Measurements from ENCODE around the gene ADAMTS16. TPM values are rescaled to one million over a fixed set of nuclear protein-coding genes. Genes with fewer than 3 reads are reported as not detected.

Gene ADAMTS16
- polyA plus RNA-seq, 3 donors, result not detected

DNA sequence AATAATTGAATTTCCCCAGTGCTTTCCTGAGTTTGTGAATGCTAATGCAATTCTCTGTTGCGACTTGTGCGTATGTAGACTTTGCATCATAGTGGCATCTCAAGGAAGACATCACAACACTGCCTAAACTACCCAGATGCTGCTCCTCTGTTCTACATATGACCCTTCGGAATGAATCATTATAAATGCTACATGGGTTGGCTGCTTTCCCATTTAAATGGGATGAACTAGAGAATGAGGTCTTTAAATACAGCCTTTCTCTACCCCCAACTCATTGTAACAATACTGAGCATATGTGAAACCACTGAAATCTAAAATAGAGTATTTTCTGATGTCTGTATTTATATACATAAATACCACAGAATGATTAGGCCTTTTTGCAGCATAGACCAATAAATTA lies 145.8 kb downstream of the ADAMTS16 start:
- Mint-ChIP-seq H3K27me3 (ENCODE audit: low read depth in 3 of 3) (peaks cover 0 to 3% (median 0%) of the 10 kb centered on the region in 3 donors), H3K36me3 (no peaks in the 10 kb centered on the region), H3K4me1 (no peaks in the 10 kb centered on the region), H3K4me3 (no peak overlapping the region), H3K27ac (no peak overlapping the region), H3K9me3 (peaks cover 2 to 11% (median 3%) of the 10 kb centered on the region in 7 donors)
- peaks cover 6% of the 10 kb centered on the region in 2 donors for H3K9me3 ChIP-seq (replicated peaks in 1 of 2; ENCODE audit: control insufficient read depth in 1 of 2, insufficient read depth in 1 of 2, low read length in 2 of 2)
- no peaks in the 10 kb centered on the region for H3K36me3 ChIP-seq (replicated peaks in 1 of 2; ENCODE audit: control insufficient read depth in 1 of 2, insufficient read depth in 2 of 2, low read length in 2 of 2)
- no CpG with 5 or more reads among the region's 3 CpGs for WGBS (ENCODE audit: insufficient coverage)
- H4K20me1 ChIP-seq (ENCODE audit: insufficient read depth, low read length), result no peaks in the 10 kb centered on the region
- no peak overlapping the region for H3K9ac ChIP-seq (ENCODE audit: insufficient read depth, low read length, poor library complexity, severe bottlenecking)
- TF ChIP-seq, protein P1, sequence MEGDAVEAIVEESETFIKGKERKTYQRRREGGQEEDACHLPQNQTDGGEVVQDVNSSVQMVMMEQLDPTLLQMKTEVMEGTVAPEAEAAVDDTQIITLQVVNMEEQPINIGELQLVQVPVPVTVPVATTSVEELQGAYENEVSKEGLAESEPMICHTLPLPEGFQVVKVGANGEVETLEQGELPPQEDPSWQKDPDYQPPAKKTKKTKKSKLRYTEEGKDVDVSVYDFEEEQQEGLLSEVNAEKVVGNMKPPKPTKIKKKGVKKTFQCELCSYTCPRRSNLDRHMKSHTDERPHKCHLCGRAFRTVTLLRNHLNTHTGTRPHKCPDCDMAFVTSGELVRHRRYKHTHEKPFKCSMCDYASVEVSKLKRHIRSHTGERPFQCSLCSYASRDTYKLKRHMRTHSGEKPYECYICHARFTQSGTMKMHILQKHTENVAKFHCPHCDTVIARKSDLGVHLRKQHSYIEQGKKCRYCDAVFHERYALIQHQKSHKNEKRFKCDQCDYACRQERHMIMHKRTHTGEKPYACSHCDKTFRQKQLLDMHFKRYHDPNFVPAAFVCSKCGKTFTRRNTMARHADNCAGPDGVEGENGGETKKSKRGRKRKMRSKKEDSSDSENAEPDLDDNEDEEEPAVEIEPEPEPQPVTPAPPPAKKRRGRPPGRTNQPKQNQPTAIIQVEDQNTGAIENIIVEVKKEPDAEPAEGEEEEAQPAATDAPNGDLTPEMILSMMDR (IDR thresholded peaks at IDR 0.05), result no peak
- no peak overlapping the region for H3K4me3 ChIP-seq (replicated peaks in 1 of 3; ENCODE audit: low read depth in 2 of 3, low read length in 3 of 3)
- intact Hi-C loops (cut with micrococcal nuclease), result no loop called here
- no peak for DNase-seq
- no peaks in the 10 kb centered on the region for H3K79me2 ChIP-seq (ENCODE audit: insufficient read depth, low read length)
- no peak overlapping the region for H2AFZ ChIP-seq (ENCODE audit: insufficient read depth, low read depth, low read length, poor library complexity, severe bottlenecking)
- H3K4me1 ChIP-seq (ENCODE audit: control insufficient read depth in 1 of 2, insufficient read depth in 2 of 2, low read length in 2 of 2), result no peaks in the 10 kb centered on the region
- H3K4me2 ChIP-seq (replicated peaks; ENCODE audit: extremely low read depth, low read length, poor library complexity, severe bottlenecking), result no peak overlapping the region
- no peak overlapping the region for H3K27ac ChIP-seq (ENCODE audit: low read depth in 1 of 2, low read length in 2 of 2)
- H3K27me3 ChIP-seq (ENCODE audit: control insufficient read depth in 2 of 2, insufficient read depth in 2 of 2, low read length in 2 of 2), result no peaks in the 10 kb centered on the region

DNA sequence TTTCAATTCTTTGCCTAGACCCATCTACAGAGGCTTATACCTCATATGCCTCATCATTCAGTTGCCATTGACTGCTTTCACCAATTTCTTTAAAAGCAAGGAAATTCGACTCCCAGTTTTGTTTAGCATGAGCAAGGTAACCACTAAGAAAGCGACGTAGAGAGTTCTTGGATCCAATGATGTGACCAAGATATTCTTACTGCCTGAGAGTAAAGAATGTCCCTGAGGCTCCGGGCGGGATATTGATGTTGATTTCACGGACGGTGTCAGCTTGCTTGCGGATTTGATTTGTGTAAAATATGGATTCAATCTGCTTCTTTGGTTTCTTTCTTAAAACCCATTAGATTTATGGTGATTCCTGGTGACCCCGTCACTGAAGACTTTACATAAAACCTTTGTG lies 147.3 kb downstream of the ADAMTS16 start:
- H3K9me3 Mint-ChIP-seq, result peaks cover 2 to 12% (median 4%) of the 10 kb centered on the region in 7 donors

More for the DNA sequence above, 147.3 kb downstream of the ADAMTS16 start:
- H4K20me1 ChIP-seq (ENCODE audit: insufficient read depth, low read length), result no peaks in the 10 kb centered on the region
- Mint-ChIP-seq H3K27me3 (ENCODE audit: low read depth in 3 of 3) (peaks cover 0 to 3% (median 0%) of the 10 kb centered on the region in 3 donors), H3K4me1 (no peaks in the 10 kb centered on the region), H3K4me3 (no peak overlapping the region), H3K27ac (no peak overlapping the region), H3K36me3 (no peaks in the 10 kb centered on the region)
- no peaks in the 10 kb centered on the region for H3K27me3 ChIP-seq (ENCODE audit: control insufficient read depth in 2 of 2, insufficient read depth in 2 of 2, low read length in 2 of 2)
- H3K4me3 ChIP-seq (replicated peaks in 1 of 3; ENCODE audit: low read depth in 2 of 3, low read length in 3 of 3), result no peak overlapping the region
- H3K9ac ChIP-seq (ENCODE audit: insufficient read depth, low read length, poor library complexity, severe bottlenecking), result no peak overlapping the region
- H3K27ac ChIP-seq (ENCODE audit: low read depth in 1 of 2, low read length in 2 of 2), result no peak overlapping the region
- no peak for DNase-seq
- H3K79me2 ChIP-seq (ENCODE audit: insufficient read depth, low read length), result no peaks in the 10 kb centered on the region
- TF ChIP-seq, protein P1 (IDR thresholded peaks at IDR 0.05), result no peak
- WGBS (ENCODE audit: insufficient coverage), result 93% methylated on average over 3 of the region's 9 CpGs
- H3K36me3 ChIP-seq (replicated peaks in 1 of 2; ENCODE audit: control insufficient read depth in 1 of 2, insufficient read depth in 2 of 2, low read length in 2 of 2), result no peaks in the 10 kb centered on the region
- H3K9me3 ChIP-seq (replicated peaks in 1 of 2; ENCODE audit: control insufficient read depth in 1 of 2, insufficient read depth in 1 of 2, low read length in 2 of 2), result peaks cover 7 to 10% of the 10 kb centered on the region in 2 donors
- no peak overlapping the region for H2AFZ ChIP-seq (ENCODE audit: insufficient read depth, low read depth, low read length, poor library complexity, severe bottlenecking)
- no peaks in the 10 kb centered on the region for H3K4me1 ChIP-seq (ENCODE audit: control insufficient read depth in 1 of 2, insufficient read depth in 2 of 2, low read length in 2 of 2)
- H3K4me2 ChIP-seq (replicated peaks; ENCODE audit: extremely low read depth, low read length, poor library complexity, severe bottlenecking), result no peak overlapping the region
- intact Hi-C loops (cut with micrococcal nuclease), result no loop called here
